ENCODE results near the gene DTX3L.

DNA sequence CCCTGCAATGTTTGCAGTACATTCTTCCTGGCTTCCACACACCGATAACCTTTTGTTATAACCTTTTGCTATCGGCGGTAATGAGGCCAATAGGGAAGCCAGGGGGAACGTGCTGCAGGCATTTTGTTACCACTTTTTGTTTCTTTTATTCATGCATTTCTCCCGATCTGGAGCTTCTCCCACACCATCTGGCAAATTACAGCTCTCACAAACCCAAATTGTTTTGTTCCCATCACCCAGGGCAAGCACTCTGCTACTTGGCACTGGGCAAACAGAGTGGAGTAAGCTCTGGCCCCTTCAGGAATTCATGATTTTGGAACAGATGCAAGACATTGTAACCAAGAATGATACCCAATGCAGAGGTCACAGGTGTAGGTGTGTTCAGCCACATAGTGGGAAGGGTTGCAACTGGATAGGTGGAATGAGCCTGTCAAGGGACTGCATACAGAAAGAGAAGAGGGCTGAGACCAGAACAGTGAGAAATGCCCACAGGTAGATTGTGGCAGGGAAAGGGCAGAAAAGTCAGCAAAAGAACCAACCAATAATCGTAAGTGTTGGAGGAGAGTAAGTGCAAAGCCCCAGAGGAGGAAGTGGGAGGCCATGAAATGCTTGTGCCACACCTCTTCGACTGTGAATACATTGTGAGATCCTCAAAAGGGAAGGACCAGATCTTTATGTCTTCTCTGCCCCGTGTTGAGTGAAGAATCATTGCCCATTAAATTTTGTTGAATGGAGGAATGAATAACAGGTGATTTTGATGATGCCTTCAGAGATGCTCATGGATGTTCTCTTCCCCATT, 59.1 kb downstream of the DTX3L start:
- TF ChIP-seq, protein P1, sequence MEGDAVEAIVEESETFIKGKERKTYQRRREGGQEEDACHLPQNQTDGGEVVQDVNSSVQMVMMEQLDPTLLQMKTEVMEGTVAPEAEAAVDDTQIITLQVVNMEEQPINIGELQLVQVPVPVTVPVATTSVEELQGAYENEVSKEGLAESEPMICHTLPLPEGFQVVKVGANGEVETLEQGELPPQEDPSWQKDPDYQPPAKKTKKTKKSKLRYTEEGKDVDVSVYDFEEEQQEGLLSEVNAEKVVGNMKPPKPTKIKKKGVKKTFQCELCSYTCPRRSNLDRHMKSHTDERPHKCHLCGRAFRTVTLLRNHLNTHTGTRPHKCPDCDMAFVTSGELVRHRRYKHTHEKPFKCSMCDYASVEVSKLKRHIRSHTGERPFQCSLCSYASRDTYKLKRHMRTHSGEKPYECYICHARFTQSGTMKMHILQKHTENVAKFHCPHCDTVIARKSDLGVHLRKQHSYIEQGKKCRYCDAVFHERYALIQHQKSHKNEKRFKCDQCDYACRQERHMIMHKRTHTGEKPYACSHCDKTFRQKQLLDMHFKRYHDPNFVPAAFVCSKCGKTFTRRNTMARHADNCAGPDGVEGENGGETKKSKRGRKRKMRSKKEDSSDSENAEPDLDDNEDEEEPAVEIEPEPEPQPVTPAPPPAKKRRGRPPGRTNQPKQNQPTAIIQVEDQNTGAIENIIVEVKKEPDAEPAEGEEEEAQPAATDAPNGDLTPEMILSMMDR (IDR thresholded peaks at IDR 0.05; ENCODE audit: insufficient read depth, low read length, poor library complexity, severe bottlenecking) = no peak
- TF ChIP-seq EZH2phosphoT487 (conservative IDR thresholded peaks at IDR 0.05; ENCODE audit: low read length) = no peak
